GM18517 (cell line): Measurements from ENCODE around the gene FLRT1.

Source experiments
- ATAC-seq: cut with Tn5 transposase; IDR thresholded peaks from one replicate; pipeline ENCODE4 v1.9.1; 2021; ENCODE audit warnings: mild to moderate bottlenecking, moderate library complexity; ENCODE audit not compliant: unreplicated experiment

The FLRT1 gene

GRCh38 chr11:64064374-64065140 lies 28.8 kb downstream of the FLRT1 start:
- no peak for ATAC-seq

DNA sequence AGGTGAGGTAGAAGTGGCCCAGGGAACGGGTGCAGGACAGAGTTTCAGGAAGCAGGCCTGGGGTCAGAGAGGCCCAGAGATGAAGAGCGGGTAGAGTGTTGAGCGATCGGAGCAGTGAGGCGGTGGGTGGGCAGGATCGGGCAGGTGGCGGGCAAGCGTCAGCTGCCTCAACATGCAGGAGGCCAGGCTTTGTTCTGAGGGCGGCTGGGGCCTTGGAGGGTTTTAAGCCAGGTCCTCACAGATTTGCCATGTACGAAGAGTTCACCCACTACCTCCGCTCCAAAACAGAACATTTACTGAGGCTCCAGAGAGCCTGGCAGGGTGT lies 29.4 kb downstream of the FLRT1 start:
- no peak for ATAC-seq

GRCh38 chr11:64065712-64066111 lies 30.0 kb downstream of the FLRT1 start:
- ATAC-seq, result no peak

GRCh38 chr11:64067230-64067993 lies 31.7 kb downstream of the FLRT1 start:
- no peak for ATAC-seq

DNA sequence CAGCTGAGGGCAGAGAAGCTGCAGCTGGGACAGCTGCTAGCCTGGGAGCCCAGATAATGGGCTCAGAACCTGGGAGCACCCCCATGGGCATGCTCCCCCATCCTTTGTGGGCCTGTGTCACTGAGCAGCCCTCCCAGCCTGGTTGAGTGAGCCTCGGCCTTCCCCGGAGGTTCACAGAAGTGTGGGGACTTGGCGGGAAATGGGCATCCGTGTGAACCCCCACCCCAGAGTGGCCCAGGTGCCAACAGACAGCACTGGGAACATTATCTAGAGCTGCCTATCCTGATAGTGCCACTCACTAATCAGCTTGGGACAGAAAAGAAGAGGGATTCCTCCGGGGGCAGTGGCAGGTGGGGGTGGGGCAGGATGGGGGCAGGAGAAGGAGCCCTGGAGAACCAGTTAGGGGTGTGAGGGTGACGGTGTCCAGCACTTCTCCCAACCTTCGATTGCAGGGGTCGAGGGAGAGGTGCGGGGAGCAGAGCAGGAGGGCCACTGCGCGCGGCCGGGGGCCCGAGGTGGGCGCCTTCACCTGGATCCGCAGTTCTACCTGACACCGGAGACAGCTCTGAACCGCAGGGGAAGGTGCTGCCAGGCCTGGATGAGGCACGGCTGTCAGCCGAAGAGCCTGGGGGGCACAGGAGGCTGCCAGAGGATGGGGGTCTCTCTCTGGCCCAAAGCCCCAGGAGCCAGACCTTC lies 33.1 kb downstream of the FLRT1 start:
- ATAC-seq, result no peak

DNA sequence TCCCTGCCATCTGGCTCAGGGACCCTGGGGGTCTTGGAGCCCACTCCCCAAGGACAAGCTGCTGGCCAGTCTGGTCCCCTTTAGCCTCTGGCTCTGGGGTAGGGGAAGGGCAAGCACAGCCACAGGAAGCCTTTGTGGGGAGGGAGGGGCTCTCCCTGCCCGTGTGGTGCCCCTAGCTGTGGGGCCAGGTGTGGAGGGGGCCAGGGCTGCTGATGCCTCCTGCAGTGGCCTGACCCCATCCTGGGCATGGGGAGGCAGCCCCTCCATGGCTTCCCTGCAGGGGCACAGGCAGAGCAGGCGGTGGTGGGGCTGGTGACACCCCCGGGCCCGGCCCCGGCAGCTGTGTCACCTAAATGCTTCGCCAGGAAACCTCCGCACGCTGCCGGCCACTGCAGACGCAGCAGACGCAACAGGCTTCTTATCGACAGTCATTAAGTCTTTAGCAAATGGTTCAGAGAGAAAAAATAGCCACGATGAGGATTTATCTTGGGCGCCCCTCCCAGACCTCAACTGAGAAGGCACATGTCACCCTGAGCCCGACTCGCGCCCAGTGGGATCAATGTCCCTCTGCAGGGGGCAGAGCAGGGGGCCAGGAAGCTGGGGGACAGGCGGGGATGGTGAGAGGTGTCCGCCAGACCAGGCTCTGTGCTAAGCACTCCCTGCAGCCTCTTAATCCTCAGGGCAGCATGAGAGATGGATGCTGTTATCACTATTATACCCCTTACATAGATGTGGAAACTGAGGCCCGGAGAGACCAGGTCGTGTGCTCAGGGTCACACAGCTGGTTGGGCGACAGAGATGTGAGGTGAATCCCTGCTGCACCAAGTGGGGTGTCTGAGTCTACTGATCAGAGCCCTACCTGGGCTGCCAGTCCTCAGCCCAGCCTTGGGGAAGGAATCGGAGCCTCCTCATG lies 33.9 kb downstream of the FLRT1 start:
- no peak for ATAC-seq

DNA sequence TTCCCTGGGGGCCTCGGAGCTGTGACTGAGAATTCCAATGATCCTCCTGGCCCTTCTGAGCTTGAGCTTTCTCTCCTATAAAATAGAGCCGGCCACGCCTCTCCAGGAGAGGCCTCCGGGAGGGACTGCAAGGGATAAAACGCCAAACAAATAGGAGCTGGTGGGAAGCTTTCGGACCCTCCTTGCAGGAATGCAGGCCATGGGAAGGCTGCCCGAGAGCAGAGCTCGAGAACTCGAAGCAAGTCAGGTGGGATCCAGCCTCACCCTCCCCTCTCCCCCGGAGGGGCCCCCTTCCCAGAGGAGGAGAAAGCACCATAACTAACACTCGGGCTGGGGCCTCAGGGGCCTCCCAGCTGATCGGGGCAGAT lies 34.6 kb downstream of the FLRT1 start:
- ATAC-seq, result no peak

DNA sequence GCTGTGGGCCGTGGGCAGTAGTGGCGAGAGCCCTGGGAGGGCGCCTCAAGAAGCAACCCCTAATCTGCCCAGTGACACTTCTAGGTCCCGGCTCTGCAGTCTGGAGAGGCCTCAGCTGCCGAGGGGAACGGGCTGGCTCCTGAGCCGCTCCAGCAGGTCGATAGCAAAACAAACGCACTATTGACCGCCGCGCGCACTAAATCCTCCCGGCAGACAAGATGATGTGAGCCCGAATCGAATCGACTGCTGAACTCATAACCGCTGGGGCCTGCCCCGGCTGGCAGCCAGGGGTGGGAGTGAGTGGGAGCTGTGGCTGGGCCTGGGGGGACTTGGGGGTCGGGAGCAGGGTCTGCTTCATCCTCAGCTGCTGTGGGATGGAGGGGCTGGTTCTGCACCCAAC lies 36.1 kb downstream of the FLRT1 start:
- no peak for ATAC-seq

- no peak for ATAC-seq
Measured at GRCh38 chr11:64072403-64072802, 36.7 kb downstream of the FLRT1 start.

DNA sequence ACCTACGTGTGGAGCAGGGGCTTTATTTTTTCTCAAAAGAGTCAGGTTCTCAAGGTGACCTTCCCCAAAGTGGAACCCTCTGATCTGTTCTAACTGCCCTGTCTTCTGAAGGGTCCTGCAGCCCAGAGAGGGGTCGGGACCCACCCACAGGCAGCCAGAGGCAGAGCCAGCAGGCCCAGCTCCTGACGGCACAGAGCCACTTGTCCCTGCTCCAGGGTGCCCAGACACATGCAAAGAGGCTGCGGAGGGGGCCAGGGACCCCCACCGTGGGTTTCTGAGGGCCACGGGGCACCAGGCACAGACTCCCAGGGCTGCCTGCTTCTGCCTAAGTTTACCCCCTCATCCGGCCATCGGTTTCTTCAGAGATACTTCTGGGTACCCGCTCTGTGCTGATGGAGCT lies 37.1 kb downstream of the FLRT1 start:
- ATAC-seq, result no peak

DNA sequence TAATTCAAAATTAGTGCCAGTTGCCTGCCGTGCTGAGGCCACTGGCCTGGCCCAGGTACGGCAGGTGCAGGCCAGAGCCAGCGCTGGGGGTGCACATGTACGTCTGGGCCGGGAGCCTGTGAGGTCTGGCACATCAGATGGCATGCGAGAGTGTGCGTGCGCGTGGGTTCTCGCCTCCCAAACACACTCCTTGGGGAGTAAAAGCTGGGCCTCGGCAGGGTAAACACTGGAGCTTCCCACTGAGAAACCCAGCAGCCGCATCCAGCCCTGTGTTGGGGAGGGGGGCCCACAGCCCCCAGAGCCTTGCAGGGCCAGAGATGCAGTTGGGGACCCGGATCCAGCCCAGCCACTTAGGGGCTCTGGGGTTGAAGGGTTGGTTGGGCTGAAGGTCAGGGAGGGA lies 37.8 kb downstream of the FLRT1 start:
- no peak for ATAC-seq

DNA sequence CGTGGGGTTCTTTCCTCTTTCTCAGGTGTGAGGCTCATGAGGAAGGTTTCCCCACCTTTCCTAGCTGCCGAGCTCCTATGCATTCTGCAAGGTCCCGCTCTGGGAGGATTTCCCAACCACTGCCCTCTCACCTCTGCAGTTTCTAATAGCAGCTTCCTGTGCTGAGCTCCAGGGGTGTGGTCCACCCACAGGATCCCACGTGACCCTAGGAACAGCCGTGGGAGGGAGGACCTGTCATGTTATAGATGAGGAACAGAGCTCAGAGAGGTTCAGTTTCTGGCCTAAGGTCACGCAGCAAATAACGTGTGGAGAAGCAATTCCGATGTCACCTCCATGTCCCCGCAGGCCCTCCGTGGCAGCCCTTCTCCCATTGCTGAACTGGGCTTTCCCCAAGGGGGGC lies 38.5 kb downstream of the FLRT1 start:
- ATAC-seq, result no peak

DNA sequence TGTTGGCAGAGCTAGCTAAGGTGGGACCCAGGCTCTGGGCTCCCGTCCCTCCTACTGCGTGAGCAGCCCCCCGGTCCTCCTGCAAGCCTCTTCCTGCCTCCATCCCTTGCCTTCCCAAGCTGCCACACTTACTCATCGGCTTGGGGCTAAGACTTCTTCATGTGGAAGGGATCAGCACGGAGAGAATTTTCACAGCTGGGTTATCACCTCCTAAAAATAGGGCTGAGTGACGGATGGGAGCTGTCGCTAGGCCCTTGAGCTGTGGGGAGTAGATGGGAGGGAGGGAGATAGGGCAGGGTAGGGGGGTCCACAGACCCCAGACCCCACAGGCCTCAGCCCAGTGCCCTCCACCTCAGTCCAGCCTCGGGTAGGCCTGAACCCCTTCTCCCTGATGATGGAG lies 41.0 kb downstream of the FLRT1 start:
- ATAC-seq, result no peak

GRCh38 chr11:64077607-64078006 lies 41.9 kb downstream of the FLRT1 start:
- ATAC-seq, result no peak

GRCh38 chr11:64078284-64078683 lies 42.6 kb downstream of the FLRT1 start:
- no peak for ATAC-seq

GRCh38 chr11:64078905-64079304 lies 43.2 kb downstream of the FLRT1 start:
- no peak for ATAC-seq

GRCh38 chr11:64080390-64080789 lies 44.7 kb downstream of the FLRT1 start:
- no peak for ATAC-seq

GRCh38 chr11:64081745-64082442 lies 46.2 kb downstream of the FLRT1 start:
- no peak for ATAC-seq

DNA sequence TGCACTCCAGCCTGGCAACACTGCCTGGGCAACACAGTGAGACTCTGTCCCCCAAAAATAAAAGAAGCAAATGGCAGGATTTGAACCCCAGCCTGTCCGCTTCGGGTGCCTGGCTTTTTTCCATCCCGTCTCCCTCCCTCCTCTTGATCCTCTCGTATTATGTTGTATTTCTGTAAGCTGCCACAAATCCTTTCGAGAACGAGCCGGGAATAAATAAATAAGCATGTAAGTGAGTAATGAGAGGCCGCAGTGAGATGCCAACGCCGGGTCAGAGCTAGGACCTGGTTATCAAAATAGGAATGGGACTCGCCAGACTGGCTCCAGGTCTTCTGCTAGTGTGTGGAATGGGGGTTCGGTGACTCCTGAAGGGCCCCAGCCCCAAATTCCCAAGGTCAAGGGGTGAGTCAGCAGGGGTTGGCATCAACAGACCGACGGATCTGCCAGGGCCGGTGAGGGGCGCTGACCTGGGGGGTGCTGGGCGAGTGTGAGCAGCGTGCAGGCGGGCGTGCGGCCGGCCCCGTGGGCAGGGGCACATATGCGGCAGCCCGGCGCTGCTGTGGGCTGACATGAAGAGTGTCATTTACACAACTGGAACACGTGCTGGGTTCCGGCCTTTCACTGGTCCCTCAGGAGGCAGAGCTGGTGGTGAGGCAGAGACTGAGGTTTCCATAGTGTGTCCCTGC lies 47.8 kb downstream of the FLRT1 start:
- ATAC-seq, result no peak
